ENCODE results near the gene EIF4B.
"Not testable (repeated sequence)": the region's sequence is repeated elsewhere in the genome, so short reads cannot be mapped to it uniquely, and the experiment has no call there.

The EIF4B gene, protein sequence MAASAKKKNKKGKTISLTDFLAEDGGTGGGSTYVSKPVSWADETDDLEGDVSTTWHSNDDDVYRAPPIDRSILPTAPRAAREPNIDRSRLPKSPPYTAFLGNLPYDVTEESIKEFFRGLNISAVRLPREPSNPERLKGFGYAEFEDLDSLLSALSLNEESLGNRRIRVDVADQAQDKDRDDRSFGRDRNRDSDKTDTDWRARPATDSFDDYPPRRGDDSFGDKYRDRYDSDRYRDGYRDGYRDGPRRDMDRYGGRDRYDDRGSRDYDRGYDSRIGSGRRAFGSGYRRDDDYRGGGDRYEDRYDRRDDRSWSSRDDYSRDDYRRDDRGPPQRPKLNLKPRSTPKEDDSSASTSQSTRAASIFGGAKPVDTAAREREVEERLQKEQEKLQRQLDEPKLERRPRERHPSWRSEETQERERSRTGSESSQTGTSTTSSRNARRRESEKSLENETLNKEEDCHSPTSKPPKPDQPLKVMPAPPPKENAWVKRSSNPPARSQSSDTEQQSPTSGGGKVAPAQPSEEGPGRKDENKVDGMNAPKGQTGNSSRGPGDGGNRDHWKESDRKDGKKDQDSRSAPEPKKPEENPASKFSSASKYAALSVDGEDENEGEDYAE

DNA sequence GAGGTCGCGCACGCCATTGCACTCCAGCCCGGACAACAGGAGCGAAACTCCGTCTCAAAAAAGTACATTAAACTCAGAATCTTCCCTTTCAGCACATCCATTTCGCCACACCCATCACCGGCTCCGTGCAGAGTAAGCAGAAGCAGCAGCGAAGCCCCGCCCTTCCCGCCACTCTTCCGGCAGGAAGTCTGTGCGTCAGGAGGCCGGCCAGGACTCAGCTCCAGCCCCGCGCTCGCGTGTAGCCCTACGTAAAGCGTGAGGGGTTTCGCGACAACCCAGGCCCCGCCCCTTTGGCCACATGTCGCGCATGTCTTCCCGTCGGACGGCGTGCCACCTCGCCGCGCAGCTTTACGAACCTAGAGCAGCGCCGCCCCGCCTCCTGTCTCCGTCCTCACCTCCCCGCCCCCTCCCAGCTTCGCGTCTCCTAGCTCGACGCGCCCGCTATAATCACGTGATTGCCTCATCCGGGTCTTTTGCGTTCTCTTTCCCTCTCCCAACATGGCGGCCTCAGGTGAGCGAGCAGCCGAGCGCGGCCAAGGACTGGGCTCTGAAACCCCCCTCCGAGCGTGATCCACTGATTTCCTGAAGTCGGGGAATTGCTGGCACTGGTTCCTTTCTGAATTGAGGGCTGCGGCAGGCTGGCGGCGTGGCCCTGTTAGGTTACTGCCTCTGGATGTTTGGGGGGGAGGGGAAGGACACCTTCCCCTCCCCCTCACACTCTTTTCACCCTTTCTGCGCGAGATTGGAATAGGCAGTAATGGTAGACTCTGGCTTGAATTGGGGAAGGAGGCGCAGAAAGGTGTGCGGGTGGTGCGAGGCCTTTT is at the start of gene EIF4B:
TSS of gene EIF4B (plus strand) at position 471 of the 824 bp plus-strand sequence. CDS start at position 499, 28 bp downstream.
- FAIRE-seq = peak; percentile 97

- FAIRE-seq = no peak
These were observed 49.3 kb upstream of the EIF4B start for GRCh38 chr12:52956987-52957386.

DNA sequence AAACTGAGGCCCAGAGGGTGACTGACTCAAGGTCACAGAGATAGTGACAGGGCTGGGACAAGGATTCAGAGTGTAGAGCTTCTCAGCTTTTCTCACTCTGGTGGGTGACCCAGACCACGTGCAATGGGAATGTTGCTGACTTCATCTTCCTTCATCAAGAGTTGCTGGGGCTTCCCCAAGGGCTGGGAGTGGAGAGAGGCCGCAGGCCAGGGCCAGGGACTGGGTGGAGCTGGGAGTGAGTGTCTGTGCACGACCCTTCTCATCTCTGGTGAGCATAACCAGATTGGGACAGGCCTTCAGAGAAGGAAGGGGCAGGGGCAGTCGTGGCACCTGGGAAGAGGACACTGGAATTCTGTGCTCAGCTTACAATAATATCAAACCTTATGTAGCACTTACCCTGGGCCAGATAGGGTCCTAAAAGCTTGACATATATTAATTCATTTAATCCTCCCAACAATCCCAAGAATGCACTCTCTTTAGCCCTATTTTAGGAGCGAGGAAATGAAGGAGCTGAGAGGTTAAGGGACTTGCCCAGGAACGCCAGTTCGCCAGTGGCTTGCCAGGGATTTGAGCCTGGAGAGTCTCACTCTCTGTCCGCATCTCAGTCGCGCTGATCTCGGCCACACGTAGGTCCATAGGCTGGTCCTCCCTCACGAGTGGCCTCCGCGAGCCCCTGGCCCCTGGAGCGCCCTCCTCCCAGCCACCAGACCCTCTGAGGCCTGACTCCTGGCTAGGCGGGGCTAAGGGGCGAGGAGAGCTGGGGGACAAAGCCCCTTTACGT is 41.5 kb upstream of the EIF4B start:
- FAIRE-seq = no peak

DNA sequence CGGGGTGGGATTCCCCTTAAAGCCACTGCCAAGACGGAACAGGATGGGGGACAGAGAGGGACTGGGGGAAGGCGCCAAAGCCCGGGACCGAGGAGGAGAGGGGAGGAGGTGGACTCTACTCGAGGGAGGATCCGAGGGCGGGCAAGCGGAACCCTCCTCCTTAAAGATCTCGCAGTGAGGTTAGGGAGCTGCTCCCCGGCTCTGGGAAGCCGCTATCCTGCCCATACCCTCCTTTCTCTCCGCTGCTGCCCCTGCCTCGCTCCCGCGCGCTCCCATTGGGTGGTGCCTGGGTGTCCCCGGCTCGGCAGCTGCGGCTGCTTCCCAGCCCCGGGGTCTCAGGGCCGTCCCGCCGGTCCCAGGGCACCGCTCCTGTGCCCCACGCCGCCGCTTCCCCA is 40.9 kb upstream of the EIF4B start:
- FAIRE-seq = no peak

DNA sequence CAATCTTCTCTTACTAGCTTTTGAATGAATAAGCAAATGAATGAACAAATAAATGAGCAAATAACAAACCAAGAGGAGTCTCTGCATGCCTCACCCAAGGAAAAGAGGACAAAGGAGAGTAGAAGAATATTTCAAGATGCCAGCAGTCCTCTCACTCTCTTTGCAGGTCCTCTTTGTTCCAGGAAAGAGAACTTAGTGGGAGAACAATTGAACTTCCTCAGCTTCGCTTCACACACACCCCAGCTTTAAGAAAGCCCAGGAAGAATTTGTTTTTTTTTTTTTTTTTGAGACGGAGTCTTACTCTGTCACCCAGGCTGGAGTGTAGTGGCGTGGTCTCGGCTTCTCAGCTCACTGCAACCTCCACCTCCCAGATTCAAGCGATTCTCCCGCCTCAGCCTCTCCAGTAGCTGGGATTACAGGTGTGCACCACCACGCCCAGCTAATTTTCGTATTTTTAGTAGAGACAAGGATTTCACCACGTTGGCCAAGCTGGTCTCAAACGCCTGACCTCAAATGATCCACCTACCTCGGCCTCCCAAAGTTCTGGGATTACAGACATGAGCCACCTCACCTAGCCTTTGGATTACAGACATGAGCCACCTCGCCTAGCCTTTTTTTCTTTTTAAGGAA is 37.0 kb upstream of the EIF4B start:
- FAIRE-seq = no peak

- no peak for FAIRE-seq
These were observed 36.3 kb upstream of the EIF4B start for GRCh38 chr12:52969828-52970569.

DNA sequence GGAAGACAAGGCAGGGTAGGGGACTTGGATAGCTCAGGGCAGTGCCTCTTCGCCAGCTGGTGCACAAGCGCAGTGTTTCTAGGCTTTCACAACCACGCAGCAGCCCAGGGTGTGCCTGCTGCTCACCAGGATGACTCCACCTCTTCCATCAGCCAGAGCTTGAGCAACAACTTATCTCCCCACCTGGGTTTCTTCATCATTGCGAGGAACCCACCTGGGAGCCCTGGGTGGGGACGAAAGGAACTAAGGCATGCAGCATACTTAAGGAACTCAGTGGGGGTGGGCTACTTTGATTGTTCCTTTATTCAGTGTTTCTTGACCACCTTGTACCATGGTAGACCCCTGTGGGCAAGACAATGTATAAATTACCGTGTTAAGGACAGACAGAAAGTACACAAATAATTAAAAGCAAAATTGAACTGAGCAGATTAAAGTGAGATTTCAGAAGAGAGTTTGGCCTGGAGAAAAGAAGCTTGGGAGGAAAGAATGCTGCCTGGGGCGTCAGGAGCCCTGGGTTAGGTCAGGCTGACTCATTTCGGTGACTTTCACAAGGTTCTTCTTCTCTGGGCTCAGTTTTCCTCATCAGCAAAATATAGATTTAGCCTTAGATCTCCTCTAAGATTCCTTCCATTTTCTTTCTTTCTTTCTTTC is 34.5 kb upstream of the EIF4B start:
- no peak for FAIRE-seq

DNA sequence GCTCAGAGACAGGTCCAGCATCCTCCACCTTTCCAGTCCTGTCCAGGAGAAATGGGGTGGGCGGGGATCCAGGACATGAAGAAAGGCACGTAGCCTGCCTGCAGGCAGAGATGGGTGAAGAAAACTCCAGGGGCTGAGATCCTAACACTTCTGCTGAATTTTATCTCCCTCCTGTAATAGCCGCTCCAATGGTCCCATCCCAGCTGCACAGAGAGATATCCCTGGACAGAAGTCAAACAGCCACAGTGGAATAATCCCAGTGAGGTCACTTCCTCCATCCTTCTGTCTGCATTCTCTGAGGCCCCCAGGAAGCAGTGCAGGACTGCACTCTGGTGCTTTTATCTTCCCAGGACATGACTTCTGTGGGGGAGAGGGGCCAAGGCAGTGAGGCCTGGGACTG is 31.1 kb upstream of the EIF4B start:
- FAIRE-seq = no peak

- FAIRE-seq = no peak
These were observed 30.3 kb upstream of the EIF4B start for GRCh38 chr12:52975820-52976573.

DNA sequence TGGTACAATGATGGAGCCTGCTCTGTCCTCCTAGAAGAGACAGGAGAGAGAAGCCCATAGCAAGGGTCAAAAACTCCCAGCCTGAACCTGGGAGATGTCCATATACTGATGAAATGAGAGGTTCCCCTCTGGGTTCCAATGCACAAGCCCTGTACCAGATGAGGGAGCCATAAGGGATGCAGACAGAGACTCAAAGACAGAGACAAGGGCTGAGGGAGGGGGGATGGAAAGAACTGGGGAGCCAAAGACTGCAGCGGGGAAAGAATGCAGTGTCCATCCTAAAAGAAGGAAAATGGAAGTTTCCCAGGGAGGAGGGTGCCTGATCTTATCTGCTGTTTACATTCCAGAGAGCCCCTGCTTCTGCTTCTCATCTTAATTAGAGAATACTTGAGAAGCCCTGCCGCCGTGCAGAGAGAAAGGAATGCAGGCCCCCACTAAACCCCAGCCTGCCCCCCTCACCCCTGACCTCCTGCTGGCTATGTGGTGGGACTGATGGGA is 29.6 kb upstream of the EIF4B start:
- FAIRE-seq = no peak

DNA sequence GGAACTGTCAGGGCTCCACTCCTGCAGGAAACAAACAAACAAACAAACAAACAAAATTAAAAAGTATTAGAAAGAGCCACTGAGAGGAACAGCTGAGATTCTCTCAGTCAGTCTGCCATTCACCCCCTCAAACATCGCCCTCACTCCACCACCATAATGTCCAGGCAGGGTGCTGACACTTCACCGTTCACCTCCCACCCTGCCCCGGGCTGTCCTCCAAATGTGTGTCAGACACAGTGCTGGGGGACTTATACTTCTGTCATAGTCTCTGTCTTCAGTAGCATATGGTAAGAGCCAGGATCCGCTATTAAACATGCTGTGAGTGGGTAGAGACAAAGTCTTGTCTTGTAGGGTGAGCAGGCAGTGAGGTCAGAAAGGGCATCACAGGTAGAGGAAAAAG is 29.1 kb upstream of the EIF4B start:
- FAIRE-seq = no peak

DNA sequence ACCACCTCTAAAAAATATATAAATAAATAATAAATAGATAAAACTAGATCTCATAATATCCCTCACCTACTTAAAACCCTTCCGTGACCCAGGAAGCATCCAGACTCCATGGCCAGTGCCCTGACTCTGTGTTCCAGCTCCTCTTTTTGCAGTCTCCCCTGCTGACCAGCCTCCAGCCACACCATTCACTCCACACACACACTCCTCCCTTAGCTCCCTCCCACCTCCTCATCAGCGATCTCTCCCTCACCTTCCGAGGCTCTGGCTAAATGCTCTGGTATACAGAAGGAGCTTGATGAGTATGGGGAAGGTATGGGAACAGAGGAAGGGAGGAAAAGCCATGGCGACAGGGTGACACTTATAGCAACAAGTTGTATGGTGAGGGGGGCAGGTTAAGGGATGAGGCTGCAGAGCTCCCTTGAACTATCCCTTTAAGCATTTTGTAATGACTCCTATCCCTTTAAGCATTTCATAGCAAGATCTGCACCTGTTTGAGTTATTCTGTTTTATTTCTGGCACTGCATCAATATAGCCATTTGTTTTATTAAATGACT is 26.1 kb upstream of the EIF4B start:
- no peak for FAIRE-seq

DNA sequence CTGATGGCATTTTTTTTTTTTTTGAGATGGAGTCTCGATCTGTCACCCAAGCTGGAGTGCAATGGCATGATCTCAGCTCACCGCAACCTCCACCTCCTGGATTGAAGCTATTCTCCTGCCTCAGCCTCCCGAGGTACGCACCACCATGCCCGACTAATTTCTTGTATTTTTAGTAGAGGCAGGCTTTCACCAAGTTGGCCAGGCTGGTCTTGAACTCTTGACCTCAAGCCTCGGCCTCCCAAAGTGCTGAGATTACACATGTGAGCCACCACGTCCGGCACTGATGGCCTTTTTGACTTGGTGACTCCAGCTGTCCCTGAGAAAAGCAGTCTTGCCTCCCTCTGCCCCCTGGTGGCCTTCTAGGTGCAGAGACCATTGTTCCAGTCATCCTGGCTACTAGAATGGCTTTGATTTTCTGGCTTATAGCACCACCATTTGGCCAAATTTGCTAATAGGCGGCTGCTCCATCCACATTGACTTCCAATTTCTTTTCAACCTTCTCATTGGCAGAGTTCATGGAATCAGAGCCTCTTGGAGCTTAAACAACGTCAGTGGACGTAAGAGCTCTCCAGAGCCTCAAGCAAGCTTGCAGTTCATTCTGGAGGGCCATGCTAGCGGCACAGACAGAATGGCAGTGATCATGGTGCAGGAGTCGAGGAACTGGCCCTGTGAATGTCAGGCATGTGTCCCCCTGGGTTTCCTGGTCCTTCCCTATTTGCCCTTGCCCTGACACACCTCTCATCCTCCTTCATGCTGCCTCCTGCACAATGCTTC is 25.4 kb upstream of the EIF4B start:
- peak; percentile 97 for FAIRE-seq

DNA sequence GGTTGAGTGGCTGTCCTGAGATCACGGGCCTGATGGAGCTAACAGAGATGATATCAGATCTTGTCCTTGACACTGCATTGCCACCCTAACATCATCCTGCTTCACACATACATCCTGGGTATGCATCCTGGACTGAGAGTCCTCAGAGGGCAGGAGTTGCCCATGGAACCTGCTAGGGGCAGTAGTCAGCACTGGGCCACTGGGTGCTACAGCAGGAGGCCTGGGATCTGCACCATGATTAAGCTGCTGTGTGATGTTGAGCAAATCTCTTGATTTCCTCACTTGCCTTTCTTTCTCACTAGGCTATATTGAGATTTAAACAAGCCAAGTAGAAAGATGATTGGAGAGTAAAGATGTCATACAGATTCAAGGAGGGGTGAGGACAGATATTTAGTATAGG is 22.1 kb upstream of the EIF4B start:
- no peak for FAIRE-seq

- FAIRE-seq = no peak
These were observed 17.4 kb upstream of the EIF4B start for GRCh38 chr12:52988898-52989297.

DNA sequence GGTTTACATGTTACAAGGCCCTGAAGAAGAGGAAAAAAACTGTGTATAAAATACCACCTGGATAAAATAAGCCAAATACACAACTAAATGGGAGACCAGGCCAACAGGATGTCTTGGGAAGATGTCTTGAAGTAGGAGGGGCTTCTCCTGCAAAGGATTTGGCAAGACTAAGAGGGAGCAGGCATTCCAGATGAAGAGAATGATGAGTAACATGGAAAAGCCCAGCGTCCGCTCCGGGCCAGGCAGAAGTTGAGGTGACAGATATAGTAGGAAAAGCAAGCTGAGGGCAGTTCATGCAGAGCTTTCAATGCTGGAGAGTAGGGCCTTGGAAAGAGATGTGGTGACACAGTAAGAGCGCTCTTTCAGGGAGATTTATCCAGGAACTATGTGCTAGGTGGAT is 16.1 kb upstream of the EIF4B start:
- no peak for FAIRE-seq

- FAIRE-seq = not testable (repeated sequence)
These were observed 14.0 kb upstream of the EIF4B start for GRCh38 chr12:52992240-52992639.

DNA sequence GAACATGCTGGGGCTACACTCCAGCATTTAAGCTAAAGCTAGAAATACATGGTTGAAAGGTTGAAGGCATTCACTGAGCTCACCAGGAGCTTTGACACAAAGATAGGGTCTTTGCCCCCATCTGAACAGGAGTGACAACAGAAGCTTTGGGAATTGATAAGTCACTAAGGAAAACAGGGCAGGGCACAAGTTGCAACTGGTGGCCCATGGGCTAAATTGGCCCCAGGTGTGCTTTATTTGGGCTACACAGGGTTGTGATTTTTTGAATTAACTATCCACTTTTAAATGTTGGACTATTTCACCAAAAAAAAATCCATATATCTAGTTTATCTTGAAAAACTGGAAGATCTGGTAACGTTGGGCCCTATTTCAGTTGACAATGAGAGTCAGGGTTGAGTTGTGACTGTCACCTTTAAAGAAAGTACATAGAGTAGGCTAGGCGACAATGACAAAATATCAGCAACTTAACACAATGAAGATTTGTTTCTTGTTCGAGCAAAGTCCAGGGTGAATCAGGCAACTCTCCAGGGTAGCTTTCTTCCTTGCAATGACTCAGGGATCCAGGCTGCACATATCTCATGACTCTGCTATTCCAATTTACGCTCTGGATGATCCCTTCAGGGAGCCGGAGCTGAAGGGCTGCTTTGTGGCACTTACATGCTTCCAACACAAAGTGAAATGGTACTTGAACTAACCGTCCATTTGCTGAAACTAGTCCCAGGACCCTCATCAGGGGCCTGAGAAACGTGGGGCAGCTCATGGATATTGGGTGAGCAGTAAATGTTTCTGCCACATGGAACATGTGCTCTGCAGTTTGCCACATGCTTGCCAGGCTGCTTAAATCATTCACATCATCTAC is 13.3 kb upstream of the EIF4B start:
- FAIRE-seq = no peak
